Measurements from ENCODE around the gene MARK4.

The MARK4 gene

GRCh38 chr19:45354241-45354842, 103.3 kb downstream of the MARK4 start:
- H3K4me3 ChIP-seq (ENCODE audit: low read depth, low read length): no peak overlapping the region

Data from iPS-11a (cell line).